Measurements from ENCODE around the gene OTUD4.
A peak's percentile ranks its signal among the peaks of the same experiment; 100 is the strongest.
"Not testable (repeated sequence)": the region's sequence is repeated elsewhere in the genome, so short reads cannot be mapped to it uniquely, and the experiment has no call there.

The OTUD4 gene

DNA sequence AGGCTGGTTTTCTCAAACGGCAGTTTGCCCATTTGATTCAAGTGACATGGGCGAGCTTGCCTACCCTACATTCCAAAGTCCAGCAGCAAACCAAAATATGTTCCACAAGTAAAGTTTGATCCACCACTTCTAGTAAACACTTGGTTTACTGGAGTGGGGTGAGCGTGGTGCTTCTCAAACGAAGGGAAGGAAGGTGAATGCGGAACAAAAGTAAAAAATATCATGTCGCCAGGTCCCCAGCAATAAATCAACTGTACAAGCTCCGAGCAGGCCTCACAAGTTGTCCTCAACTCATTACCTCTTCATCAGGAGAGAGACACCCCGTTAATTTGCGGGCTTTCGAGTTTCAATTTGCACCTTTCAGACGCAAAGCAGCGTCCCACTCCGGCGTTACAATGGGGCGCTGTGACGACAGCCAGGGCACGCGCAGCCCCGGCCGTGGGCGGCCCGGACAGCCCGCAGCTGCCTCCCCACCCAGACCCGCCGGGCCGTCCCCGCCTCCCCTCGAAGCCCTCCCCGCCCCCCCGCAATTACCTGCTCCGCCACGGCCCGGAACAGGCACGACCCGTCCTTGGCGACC is 1.0 kb downstream of the OTUD4 start:
- peak; percentile 41 for DNase-seq (ENCODE audit: low spot score)

DNA sequence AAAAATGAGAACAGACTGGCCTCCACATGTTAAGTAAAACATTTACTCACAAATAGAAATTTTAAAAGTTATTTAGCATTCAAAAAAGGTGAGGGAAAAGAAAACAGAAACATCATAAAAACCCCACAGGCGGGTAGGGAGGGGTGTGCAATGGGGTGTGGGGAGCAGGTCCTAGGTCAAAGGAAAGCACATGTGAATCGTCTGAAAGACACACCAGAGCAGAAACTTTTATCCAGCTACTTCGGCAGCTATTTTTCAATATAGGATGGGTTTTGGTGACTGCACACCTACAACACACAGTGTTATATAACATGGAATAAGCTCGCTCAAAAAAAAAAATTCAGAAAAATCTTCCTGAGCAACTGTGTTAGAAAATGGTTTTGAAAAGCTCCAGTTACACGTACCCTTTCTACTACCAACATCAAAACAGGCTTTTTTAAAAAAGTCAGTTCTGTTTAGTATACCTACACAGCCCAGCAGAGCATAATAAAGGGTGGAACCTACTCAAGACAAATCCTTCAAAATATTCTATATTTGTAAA is 1.6 kb downstream of the OTUD4 start:
- peak; percentile 34 for DNase-seq (ENCODE audit: low spot score)

DNA sequence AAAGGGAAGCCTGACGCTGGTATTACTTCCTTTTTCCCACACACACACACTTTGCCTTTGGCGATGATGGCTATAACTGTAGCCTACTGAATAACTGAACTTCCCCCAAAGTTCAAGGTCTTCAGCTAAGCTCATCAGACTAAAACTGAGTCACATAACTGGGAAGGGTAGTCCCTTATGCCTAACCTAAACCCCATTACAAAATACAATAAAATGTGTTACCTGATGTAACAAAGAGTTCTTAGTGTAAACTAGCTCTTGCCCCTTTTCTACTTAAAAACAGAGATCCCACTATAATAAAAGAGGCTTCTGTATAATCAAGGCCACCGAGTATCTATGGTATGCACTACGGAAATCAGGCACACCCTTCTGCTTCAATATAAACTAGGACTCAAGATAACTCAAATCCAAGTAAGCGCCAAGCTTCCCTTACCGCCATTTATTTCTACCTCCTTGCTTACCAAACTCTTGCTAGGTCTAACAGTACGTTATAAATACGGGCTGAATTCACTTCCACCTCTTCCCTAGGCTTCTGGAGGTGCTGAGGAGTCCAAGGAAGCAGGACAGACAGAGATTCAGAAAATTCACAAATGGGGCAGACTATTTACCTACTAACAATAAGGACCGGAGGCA is 2.4 kb downstream of the OTUD4 start:
- peak; percentile 41 for DNase-seq (ENCODE audit: low spot score)

DNA sequence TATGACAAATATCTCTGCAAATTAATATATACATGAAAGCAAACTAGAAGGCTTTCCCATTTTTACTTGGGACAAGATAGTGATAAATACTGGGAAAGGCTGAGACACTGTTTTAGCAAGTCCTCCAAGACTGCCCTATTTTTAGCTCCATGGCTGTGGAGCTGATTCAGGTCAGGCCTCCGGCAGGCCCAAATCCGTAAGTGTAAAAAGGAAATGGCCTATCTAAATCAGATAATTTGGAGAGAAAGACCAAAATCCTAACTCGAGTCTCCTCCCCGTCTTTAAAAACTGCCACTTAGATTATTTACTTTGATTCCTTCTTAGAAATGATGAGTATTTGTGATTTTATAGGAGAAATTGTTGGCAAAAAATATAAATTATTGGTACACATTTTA is 2.9 kb downstream of the OTUD4 start:
- peak; percentile 60 for DNase-seq (ENCODE audit: low spot score)

DNA sequence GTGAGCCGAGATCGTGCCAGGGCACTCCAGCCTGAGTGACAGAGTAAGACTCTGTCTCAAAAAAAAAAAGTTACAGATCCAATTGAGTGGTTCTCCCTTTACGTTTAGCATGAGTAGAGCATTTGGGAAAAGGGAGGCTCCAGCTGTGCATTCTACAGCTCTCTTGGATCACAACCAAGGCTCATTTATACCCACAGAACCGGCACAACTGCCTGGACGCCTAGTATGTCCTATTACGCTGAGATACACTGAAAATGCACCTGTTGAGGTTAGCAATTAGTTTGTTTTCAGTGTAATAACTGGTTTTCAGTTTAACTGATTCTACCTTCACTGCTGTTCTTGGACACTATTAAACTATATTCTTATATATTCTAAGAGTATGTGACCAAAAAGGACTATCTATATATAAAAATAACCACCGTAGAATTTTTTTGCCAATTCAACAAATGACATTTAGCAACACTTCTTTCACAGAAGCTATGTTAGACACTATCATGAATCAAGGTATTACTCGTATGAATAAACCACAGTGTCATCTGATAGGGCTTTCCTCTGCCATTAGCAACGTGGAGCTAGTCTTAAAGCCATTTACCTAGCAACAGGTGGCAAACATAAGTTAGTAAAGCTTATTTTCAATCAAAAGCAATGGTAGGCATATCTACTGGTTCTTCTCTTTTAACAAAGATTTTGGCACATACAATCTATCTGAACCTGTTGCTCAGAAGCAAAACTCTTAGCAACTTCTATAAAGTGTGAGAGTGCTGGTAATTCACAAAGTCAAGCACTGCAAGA is 3.6 kb downstream of the OTUD4 start:
- DNase-seq (ENCODE audit: low spot score): no peak

DNA sequence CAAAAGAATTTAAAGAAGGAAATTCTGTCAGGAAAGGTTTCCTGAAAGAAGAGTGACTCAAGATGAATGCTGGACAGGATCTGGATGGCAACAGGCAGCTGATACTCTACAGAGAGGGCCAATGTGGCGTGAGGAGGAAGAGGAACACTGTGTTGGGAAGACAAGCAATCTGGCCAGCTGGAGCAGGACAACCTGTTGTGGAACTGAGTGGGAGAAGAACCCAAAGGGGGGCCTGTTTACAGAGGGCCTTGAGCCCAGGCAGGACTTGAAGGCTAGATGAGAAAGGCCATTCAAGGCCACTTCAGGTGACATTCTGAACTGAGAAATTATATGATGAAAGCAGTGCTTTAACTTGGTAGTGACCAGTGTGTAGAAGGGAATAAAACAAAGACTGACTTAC is 8.5 kb downstream of the OTUD4 start:
- DNase-seq (ENCODE audit: low spot score): no peak

DNA sequence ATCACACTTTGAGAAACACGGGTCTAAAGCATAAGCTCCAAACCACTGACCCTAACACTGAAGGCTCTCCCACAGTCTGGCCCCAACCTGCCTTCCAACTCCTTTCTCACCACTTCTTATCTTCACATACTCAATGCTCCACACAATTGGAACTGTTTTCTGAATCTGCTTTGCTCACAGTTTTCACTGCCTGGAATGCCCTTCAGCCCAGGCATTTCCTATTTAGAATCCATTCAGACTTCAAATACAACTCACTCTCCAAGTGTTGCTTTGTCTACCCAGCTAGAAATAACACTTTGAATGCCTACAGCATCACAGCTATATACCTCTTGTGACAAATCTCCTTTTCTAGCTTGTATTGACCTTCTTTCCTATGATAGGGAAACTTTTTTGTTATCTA is 10.2 kb downstream of the OTUD4 start:
- DNase-seq (ENCODE audit: low spot score): no peak

DNA sequence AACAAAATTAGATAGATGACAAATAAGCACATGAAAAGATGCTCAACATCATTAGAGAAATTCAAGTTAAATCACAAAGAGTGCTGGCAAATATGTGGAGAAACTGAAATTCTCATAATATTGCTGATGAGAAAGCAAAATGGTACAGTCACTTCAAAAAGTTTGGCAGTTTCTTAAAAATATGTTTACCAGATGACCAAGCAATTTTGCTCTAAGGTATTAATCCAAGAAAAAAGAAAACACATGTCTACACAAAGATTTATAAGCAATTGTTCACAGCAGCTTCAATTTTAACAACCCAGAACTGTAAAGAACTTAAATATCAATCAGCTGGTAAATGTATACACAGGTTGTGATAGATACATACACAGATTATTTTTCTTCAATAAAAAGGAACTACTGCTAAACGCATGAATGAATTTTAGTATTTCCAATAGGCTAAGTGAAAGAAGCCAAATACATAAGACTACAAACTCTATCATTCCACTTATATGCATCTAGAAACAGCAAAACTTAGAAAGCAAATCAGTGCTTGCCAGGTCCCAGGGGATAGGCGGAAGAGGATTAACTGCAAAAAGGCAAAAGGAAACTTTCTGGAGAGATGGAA is 11.7 kb downstream of the OTUD4 start:
- no peak for DNase-seq (ENCODE audit: low spot score)

DNA sequence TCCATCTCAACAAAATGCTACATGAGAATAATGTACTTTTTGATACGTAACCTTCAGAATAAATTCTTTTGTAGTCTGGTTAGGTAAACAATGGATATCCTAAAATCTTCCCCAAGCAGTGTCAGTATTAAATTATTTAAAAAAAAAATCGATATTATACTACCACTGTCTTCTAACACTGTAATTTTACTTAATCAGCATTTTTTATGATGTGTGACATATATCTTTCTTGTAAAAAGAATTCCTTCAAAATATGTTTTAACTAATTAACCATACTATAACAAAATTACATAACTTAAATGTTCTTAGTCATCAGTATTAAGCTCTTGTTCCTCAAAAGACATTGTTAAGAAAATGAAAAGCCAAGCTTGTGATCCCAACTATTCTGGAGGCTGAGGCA is 12.5 kb downstream of the OTUD4 start:
- no peak for DNase-seq (ENCODE audit: low spot score)

DNA sequence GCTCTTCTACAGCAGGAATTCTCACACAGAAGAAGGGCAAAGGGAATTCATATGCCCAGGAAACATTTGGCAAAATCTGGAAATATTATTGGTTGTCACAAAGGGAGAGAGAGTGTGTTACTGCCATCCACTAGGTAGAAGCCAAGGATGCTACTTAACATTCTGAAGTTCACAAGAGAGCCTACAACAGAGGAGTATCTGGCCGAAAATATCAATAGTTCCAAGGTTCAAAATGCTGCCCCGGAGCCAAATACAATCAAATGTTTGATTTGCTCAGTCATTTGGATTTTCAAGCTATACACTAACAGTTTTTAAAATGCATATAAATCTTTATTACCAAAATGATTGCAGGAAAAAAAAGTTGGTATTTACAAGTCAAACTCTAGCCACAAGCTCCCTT is 18.8 kb downstream of the OTUD4 start:
- DNase-seq (ENCODE audit: low spot score): no peak

DNA sequence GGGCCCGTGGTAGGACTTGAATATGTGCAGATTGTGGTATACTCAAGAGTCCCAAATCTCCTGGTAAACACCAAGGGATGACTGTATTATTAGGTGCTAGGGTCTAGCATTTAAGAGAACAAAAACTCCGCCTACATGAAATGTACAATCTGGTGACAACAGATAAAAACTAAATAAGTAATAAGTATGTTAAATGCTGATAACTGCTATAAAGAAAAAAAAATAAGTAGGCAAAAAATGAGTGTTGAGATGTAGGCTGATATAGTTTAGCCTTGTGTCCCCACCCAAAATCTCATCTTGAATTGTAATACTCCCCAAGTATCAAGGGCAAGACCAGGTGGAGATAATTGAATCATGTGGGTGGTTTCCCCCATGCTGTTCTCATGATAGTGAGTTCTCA is 23.4 kb downstream of the OTUD4 start:
- no peak for DNase-seq (ENCODE audit: low spot score)

DNA sequence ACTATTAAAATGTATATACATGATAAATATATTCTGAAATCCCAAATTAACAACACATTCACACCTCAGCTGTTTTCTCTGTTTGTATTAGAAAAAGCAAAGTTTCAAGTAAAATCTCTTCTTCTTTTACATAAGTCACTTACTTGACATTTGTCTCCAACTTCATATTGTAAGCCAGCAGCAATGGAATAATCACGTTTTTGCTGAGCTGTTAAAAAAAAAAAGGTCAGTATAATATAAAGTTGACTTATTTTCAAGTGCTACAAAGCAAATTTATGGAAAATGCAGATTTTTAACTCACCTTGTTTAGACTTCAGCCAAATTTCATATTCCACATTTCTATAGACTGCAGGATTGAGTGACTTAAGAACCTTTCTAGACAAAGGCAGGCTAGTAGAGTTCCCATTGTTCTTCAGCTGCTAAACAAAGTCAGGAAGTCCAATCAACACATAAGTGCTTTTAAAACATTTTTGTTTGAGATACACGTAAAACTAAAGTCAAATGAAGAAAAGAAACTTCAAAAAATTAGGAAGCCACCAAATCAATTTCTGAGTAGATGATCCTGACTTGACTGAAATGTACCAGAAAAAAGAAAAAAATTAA is 25.0 kb downstream of the OTUD4 start:
- DNase-seq (ENCODE audit: low spot score): no peak

DNA sequence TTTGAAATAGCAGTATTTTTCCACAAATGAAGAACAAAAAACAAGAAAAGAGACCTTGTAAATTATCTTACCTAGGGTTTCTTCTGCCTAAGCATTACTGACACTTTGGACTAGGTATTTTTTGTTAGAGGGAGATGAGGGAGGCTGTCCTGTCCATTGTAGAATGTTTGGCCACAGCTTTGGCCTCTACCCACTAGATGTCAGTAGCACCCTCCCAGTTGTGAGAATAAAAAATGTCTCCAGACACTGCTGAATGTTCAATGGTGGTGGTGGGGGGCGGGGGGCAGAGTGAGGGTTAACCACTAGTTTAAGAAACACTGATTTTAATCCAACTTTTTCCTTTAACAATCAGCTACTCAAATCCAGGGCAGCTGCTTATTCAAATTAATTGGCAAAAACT is 25.8 kb downstream of the OTUD4 start:
- DNase-seq (ENCODE audit: low spot score): peak; percentile 46

DNA sequence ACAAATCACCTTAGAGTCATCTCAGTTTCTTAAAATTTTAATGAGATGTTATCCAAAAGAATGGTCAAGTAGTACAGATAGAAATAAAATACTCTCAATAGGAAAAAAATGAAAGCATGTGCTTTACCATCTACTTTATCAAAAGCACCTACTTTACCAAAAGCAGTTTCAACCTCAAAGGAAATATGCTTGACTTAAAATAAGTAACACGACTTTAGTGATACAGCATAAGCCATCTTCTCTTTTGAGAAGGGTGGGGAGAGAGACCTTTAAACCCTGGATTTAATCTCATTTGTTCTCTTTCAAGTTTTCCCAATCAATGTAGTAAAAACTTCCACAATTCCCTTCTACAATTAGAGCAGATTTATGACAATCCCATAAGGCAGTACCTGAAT is 26.5 kb downstream of the OTUD4 start:
- no peak for DNase-seq (ENCODE audit: low spot score)

DNA sequence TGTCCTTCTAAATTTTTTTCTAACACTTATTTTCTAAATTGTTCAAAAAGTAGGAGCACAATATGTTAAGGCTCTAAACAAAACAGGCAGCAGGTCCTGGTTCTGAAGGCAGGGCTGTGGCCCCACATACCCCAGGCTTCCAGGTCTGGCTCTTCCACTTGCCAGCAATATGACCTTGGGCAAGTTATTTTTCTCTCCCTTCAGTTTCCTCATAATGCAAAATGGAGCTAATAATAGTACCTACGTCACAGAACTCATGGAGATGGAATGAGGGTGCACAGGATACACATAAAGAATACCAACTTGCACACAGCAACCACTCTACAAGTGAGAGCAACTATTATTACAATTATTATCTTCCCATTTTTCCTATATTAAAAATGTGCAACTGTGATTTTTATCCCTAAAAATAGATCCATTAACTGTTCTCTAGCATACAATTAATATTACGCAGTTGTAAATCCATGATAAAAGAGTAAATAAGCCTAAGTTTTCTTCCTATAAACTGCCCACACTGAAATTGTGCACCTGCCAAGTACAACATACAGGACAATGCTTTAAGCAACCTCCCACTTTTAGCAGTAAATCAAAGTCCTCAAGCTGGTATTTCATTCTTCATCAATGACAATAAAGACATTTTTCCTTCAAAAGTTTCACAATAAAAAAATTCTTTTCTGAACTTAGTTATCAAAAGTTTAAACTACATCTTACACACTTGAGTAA is 27.0 kb downstream of the OTUD4 start:
- no peak for DNase-seq (ENCODE audit: low spot score)

DNA sequence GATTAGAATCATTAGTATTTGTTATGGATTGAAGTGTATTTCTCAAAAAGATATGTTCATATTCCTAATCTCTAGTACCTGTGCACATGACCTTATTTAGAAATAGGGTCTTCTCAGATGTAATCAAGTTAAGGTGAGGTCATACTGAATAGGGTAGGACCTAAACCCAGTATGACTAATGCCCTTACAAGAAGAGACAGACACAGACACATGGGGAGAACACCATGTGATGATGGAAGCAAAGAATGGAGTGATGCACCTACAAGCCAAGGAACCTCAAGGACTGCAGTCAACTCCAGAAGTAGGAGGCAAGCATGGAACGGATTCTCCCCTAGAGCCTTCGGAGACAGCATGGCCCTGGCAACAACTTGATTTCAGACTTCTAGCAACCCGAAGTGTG is 31.4 kb downstream of the OTUD4 start:
- no peak for DNase-seq (ENCODE audit: low spot score)

DNA sequence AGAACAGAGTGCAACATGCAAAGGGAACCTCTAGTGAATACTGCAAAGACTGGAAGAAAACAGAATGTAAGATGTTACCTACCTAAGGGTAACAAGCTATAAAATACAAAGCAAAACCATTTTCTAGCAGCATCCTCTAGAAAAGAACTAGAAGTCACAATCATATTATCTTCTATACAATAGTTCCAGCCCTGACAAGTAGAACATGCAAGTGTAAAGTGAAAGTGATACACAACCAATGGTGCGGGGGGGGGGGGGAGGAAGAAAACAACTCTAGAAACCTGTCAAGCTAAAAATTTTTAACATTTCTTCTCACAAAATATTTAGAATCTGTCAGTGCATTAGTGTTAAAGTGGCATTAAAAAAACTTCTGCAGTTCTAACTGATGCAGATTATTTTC is 44.2 kb downstream of the OTUD4 start:
- not testable (repeated sequence) for DNase-seq (ENCODE audit: low spot score)

DNA sequence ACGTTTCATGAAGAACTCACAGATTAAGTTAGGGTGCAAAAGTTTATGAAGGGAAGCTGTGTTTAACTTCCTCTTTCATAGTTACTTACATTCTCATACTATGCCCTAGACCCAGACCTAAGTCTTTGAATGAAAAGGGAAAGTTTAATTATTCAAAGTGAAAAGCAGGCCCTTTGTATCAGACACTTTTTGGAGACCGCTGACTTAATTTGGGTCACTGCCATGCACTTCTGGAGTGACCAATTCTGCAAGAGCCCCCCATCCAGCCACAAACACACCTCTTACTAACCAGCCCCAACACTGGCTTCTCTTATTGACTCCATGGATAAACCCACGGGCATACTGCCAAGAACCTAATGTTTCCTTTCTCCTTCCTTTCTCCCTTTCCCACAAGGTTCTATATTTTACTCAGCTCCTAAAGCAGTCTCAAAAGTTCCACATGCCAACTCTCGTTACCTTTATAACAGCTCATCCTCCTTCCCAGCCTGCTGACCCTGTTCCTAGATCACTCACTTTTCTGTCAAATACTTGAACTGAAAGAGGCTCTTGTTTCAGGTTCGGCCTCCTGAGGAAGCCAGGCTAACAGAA is 47.8 kb downstream of the OTUD4 start:
- DNase-seq (ENCODE audit: low spot score): peak; percentile 20

DNA sequence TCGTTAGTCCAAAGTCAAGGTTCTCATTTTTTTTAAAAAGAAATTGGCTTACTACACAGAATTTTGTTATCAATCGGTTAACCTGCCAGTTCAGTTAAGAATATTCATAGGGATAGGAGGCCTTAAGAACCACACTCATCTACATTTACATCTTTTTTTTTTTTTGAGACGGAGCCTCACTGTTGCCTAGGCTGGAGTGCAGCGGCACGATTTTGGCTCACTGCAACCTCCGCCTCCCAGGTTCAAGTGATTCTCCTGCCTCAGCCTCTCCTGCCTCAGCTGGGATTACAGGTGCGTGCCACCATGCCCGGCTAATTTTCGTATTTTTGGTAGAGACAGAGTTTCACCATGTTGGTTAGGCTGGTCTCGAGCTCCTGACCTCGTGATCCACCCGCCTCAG is 48.5 kb downstream of the OTUD4 start:
- no peak for DNase-seq (ENCODE audit: low spot score)

DNA sequence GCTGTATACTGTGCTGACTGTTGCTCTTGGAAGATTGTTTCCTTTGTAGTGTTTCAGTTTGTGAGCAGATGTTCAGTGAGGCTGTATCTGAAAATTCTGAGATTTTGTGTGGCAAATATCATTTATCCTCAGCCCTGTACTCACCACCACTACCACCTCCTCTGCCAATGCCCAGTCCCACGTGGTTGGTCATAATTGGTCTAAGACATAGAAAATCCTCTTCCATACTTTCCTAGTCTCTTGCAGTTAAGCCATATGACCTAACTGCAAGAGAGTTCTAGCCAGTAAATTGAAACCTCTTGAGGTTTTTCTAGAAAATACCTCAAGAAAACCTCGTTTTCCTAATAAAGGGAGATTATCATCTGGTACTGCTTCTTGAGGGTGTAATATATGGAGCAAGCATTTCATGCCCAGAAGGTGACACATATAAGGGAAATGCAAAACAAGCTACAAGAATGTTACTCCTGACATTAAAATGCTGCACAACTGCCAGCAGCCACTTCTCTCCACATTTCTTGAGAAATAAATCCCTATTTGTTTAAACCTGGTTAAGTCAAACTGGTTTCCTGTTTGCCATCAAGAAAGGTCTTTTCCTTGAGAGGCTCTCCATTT is 49.5 kb downstream of the OTUD4 start:
- no peak for DNase-seq (ENCODE audit: low spot score)

DNA sequence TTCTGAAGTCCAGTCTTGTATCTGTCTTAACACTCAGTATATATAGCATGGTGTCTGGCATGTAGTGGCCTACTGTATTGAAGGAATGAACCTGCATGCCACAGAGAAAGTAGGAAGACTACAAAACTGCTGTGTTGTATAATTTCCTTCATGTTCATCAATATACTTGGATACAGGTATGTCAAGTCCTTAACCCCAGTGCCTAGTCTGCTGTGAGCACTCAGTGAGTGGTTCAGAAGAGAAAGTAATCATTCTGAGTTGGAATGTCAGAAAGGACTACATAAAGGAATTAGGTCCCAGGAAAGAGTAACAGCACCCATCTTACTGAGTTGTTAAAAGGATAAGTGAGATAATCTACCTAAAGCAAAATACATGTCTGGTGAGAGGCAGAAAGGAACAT is 50.3 kb downstream of the OTUD4 start:
- no peak for DNase-seq (ENCODE audit: low spot score)
